Skin of body (tissue), 2 donors: Measurements from ENCODE around the gene THRB. TPM values are rescaled to one million over a fixed set of nuclear protein-coding genes. Genes with fewer than 3 reads are reported as not detected.

ENCODE experiments used
- DNase-seq: peaks from one replicate; lab custom pipeline; 2025; lab: John Stamatoyannopoulos, UW
- total RNA-seq: library from RNA; depleted of rRNA; stranded (reverse); fragments of >200 nt; gene quantifications from one replicate; pipeline ENCODE4 v1.2.3, GENCODE V29; 2014

Gene THRB
- total RNA-seq, 1 donor from 2014 or later: 18.1 TPM

- DNase-seq: no peak
Observed at GRCh38 chr3:24382647-24383046, 112.0 kb downstream of the THRB start.

DNA sequence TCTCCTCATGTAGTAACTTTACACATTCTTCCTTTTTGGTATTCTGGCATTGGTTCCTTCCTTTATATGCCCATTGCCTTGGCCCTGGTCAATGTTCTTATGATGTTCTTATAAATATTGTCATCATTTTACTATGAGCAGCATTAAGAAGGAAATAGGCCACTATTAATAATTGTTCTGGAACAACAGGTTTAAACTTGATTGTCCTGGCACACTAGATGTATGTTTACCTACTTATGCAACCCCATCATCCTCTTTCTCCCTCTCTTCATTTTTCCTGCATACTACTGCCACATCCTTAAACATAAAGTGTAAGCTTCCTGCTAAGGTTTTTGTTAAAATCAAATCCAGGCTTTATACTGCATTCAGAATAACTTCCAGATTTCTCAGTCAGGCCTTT, 114.7 kb downstream of the THRB start:
- no peak for DNase-seq

- DNase-seq: no peak
Observed at GRCh38 chr3:24378313-24378712, 116.3 kb downstream of the THRB start.

DNA sequence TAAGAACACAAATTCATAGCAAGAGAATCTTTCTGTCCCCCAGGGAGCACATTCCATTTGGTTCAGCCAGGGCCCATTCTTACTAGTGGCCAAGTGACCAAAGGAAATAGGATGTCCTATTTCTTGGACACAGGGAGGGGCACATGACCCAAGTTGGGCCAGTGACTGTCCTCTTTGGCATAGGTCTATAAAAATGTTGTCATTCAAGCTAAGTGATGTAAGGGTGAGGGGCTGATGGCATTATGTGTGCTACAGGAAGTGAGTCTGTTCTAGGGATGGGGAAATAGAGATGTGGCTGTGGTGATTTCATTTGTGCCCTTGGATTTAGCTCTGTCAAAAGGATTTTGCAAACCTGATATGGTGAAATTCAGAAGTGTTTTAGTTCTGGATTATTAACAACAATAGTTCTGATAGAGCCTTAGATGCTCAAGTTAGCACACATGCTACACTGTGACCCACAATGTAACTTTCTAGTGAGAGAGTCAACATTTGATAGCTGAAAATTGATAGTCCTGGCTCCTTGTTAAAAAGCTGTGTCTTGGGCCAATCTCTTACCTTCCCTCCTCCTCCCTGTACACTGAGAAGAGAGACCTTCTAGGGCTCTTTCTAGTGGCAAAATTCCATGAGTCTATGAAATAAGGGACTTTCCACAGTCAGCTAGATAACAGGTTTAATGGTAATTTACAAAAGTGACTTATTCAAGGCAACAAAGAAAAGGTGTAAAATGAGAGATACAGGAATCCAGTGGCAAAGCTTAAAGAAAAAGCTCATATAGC, 117.2 kb downstream of the THRB start:
- DNase-seq: no peak

- DNase-seq: no peak
Observed at GRCh38 chr3:24375947-24376384, 118.7 kb downstream of the THRB start.

GRCh38 chr3:24374801-24375200, 119.8 kb downstream of the THRB start:
- no peak for DNase-seq

DNA sequence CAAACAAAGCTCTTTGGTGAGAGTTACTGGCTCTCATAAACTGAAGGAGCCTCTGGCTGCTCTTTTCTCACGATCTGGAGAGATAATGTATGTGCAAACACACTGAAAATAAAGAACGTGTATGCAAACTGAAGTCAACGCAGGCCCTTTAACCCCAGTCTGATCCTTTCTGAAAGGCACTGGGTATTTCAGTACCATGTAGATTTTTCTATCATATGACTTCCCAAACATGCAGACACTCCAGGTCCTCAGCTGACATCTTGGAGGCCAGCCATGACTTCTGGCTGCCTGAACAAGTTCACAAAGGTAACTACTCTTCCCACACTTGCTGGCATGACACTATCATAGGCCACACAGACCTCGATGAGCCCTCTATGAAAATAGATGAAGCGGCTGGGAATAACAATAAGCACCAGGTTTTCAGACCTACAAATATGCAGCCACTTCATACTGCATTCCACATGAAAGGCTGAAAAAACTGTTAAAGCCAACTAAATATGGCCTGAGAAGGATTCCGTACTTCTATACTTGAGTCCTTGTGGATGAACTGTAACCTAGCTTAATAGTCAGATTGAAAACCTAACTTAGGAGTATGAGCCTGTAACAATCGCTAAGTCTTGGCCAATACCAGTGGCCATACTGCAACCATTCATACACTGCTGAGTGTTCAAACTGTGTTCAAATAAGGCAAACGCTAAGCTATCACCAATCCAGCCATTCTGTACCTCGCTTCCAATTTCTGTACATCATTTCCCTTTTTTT, 121.3 kb downstream of the THRB start:
- no peak for DNase-seq

DNA sequence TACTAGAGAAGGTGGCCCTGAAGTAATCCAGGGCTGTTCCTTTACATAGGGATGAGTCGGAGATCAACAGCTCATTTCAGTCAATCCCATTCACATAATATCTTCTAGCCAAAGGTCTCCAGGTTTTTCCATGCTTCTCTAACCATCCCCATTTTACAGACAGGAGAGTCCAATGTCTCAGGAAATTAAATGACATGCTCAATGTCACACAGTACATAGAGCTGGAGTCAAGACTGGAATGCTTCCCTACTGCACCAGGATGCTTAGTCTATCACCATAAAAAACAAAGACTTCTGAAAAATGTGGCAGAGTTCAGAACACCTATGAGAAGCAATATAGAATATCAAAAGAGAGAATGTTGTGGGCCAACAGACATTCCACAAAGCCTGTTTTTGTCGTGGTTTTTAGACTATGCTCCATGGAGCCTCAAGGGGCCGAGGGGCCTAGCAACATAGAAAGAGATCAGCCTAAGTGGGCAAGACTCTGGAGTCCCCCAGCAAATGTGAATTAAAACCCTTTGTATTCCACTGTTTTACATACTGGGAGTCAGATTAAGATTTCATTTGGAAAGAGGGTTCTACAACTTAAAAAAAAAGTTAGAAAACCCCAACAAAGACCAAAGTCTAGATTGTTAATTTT, 122.0 kb downstream of the THRB start:
- DNase-seq: no peak

- DNase-seq: no peak
Observed at GRCh38 chr3:24370352-24371090, 124.1 kb downstream of the THRB start.

DNA sequence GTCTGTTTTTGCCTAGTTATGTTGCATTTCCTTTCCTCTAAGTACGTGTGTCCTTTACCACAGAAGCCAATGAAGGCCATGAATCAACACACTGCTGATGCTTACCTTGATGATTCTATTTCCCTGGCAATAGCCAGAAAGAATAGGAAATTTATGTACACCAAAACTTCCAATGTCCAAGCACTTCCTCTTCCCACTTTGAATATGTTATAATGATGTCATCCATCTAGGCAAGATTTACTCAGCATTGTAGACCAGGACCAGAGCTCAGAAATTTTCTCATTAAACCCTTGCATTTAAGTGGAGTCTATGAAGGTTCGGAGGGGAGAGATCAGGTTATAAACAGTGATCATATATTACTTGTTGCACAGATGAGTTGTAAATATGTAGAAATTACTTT, 126.0 kb downstream of the THRB start:
- no peak for DNase-seq

DNA sequence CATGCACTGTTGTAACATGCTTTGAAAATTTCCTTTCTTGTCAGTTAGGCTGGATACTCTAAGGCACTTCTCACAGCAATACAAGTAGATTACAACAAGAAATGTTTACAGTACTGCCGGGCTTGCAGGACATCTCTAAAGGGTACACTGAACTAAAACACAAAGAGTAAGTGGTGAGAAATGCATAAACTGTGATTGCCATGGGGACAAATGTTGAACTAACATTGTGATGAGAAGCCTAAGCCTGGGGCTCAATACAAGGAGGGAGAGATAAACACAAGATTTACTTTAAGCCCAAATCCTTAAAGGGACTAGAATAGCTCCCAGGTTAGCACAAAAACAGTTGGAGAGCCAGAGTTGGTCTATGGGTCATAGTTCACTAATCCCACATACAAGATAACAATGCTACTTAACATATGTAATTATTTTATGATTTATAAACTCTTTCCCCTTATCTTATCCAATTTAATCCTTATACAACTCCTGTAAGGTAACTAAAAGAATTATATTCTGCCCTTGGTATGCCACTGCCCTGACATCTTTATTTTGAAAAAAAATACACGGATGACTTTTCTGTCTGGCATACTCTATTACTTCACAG, 126.9 kb downstream of the THRB start:
- no peak for DNase-seq

- DNase-seq: no peak
Observed at GRCh38 chr3:24367216-24367615, 127.4 kb downstream of the THRB start.

GRCh38 chr3:24365168-24365567, 129.5 kb downstream of the THRB start:
- peak; percentile 42 for DNase-seq

- no peak for DNase-seq
Observed at GRCh38 chr3:24364359-24364758, 130.3 kb downstream of the THRB start.

DNA sequence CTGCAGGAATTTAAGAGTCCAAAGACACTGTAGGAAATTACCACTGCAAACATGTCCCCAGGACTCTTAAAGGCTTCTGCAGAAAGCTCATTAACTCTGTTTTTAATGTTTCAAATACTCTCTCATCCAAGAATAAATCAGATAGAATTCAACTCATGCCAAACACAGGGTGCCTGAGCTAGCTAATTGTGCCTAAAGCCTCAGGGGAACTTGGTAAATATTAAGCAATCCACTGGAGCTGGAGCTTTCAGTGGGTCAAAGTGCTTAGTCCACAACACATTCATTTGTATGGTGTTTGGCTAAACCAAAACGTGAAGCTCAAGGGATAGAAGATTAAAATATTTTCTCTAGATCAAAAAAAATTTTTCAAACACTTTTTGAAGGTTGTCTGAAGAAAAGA, 131.4 kb downstream of the THRB start:
- DNase-seq: no peak

DNA sequence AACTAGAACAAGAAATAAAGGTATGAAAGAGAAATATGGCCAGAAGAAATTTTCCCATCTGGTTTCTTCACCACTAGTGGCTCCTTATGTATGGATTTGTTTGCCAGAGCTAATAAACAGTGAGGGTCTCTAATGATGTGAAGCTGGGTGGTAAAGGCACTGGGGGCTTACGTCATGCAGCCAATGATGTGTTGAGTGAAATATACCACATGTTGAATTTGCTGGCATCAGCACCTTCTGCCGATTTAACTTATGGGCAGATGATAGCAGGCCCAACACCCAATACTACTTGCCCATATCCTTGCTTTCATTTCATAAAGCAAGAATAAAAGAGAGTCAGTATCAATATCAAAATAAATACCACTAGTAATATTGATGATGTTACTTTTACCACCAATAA, 133.0 kb downstream of the THRB start:
- no peak for DNase-seq

GRCh38 chr3:24360957-24361356, 133.7 kb downstream of the THRB start:
- DNase-seq: peak; percentile 80

- no peak for DNase-seq
Observed at GRCh38 chr3:24359645-24360462, 134.8 kb downstream of the THRB start.

- DNase-seq: no peak
Observed at GRCh38 chr3:24359102-24359501, 135.5 kb downstream of the THRB start.

DNA sequence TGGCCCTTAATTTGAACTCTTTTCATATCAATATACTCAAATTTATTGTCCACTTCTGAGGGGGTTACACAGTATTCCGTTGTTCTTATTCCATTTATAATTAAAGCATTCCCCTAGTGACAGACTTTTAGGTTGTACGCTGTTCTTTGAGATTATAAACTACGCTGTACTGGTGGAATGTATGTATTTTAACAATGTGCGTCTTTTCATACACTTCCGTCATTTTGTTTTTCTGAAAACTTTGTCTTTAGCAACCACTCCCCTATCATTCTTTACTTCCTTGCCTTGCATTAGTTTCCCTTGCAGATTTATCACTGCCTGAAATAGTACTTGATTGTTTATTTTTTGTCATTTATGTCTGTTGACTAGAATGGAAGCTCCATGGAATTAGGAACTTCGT, 137.0 kb downstream of the THRB start:
- DNase-seq: no peak
